ENCODE measurements around the gene CIB4.

CIB4 gene

DNA sequence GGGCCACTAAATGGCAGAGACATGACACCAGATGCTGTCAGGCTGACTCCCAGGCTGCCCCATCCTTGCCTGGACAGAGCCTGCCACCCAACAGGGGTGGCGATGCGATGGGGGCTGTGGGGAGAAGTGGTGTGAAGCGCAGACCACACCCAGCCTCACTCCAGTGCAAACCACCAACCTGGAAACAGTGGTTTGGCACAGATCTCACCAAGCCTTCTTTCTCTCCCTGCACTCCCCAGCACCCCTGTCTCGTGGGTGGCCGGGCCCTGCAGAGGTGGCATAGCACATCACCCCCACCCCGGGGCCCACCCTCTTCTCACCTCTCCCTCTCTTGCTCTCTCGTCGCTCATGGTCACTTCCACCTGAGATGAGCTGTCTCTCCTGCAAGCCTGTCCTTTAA is 32.6 kb downstream of the CIB4 start:
- DNase-seq (ENCODE audit: low read depth) = no peak
- TF ChIP-seq, protein P1, sequence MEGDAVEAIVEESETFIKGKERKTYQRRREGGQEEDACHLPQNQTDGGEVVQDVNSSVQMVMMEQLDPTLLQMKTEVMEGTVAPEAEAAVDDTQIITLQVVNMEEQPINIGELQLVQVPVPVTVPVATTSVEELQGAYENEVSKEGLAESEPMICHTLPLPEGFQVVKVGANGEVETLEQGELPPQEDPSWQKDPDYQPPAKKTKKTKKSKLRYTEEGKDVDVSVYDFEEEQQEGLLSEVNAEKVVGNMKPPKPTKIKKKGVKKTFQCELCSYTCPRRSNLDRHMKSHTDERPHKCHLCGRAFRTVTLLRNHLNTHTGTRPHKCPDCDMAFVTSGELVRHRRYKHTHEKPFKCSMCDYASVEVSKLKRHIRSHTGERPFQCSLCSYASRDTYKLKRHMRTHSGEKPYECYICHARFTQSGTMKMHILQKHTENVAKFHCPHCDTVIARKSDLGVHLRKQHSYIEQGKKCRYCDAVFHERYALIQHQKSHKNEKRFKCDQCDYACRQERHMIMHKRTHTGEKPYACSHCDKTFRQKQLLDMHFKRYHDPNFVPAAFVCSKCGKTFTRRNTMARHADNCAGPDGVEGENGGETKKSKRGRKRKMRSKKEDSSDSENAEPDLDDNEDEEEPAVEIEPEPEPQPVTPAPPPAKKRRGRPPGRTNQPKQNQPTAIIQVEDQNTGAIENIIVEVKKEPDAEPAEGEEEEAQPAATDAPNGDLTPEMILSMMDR (IDR thresholded peaks at IDR 0.05; ENCODE audit: low read length, missing control alignments) = no peak
- H3K4me3 ChIP-seq (replicated peaks; ENCODE audit: low read depth, low read length) = no peak overlapping the region

DNA sequence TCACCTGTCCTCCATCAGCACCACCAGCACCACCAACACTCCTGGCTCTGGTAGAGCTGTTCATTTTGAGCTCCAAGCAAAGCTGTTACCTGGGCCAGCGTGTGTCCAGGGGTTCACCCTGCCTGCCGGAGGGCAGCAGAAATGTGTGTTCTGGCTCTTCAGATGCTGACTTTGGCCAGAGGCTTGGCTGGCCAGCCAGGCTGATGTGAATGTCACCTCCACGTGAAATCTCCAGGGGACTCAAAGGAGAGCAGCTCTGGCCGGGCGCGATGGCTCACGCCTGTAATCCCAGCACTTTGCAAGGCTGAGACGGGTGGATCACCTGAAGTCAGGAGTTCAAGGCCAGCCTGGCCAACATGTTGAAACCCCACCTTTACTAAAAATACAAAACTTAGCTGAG is 33.5 kb downstream of the CIB4 start:
- DNase-seq (ENCODE audit: low read depth) = no peak
- no peak overlapping the region for H3K4me3 ChIP-seq (replicated peaks; ENCODE audit: low read depth, low read length)
- TF ChIP-seq, protein P1 (IDR thresholded peaks at IDR 0.05; ENCODE audit: low read length, missing control alignments) = no peak

DNA sequence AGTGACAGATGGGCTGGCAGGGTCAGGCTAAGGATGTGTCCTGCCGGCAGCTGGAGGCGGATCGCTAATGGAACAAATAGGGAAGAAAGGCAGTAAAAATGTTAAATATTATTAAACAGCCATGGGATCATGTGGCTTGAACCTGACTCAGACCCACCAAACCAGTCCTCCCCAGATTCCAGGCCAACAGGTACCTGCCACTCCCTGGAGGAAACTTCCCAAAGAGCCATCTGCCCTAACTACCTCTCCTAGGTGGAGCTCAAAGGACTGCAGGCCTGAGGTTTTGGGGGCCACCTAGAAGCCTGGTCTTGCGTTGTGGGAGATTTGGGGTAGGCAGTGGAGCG is 34.3 kb downstream of the CIB4 start:
- no peak for DNase-seq (ENCODE audit: low read depth)
- no peak overlapping the region for H3K4me3 ChIP-seq (replicated peaks; ENCODE audit: low read depth, low read length)
- TF ChIP-seq, protein P1 (IDR thresholded peaks at IDR 0.05; ENCODE audit: low read length, missing control alignments) = no peak

DNA sequence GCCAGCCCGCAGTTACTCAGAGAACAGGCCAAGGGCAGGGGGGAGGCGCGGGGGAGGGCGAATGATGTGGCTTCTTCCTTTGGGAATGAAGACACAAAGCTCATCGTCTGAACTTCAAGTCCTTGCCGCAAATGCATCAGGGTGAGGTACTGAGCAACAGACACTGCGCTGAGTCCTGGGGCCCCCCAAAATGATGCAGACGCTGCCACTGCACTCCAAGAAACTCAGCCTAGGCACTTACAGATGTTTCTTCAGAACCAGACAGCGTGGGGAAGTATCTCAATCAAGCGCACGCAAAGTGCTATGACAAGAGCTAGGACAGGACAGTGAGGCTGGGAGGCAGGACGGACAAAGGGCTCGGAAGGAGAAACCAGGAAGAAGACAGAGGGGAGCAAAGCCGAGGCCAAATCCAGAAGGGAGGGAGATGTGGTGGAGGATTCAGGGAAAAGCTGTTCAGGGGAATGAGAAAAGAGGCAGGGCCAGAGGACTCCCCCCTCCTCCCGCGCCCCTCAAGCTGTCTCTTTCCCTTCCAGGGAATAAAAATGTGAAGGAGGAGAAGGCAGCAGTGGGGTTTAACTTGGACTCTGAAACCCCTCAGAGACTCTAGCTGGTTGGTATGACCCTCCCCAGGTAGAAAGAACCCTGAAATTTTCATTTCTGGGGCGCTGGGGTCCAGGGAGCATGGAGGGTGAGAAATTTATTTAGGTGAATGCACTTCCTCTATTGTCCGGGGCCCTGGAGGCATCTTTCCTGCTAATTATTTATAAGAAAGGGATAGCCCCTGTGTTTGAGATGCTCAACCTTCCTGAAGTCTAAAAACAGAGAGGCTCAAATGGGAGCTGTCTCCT is 34.9 kb downstream of the CIB4 start:
- TF ChIP-seq, protein P1 (IDR thresholded peaks at IDR 0.05; ENCODE audit: low read length, missing control alignments) = no peak

DNA sequence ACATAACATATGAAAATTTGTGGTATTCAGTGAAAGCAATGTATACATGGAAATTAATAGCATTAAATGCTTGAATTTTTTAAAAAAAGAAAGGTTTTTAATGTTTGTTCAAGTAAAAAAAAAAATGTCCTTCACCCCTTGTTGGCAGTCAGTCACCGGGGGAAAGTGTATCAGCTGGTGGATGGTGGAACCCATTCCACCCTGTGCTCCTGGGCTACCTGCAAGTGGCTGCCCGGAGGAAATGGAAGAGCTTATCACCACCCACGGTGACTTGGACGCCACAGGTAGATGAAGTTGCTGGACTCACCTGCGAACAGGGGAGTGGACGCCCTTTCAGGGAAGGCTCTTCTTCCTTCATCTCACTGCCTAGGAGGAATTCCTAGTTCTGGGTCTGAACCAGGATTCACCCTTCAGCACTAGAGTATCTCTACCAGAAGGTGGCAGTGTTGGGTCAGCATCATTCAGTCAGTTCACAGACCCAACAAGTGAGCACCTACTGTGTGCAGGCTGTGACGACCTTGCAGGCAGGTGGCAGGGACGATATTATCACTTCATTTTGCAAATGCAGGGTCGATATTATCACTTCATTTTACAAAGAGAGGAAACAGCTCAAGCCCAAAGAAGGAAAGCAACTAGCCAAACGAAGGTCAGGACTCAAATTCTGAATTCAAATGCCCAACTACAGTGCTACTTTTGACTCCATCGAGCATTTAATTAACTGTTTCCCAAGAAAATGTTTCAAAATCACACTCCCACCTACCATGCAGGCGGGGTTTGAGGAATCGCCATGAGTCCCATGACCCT is 35.8 kb downstream of the CIB4 start:
- peak; percentile 64 for DNase-seq (ENCODE audit: low read depth)
- TF ChIP-seq, protein P1 (IDR thresholded peaks at IDR 0.05; ENCODE audit: low read length, missing control alignments) = peak; percentile 97
- no peak overlapping the region for H3K4me3 ChIP-seq (replicated peaks; ENCODE audit: low read depth, low read length)

More for the DNA sequence above, 34.9 kb downstream of the CIB4 start:
- DNase-seq (ENCODE audit: low read depth) = no peak
- H3K4me3 ChIP-seq (replicated peaks; ENCODE audit: low read depth, low read length) = no peak overlapping the region

DNA sequence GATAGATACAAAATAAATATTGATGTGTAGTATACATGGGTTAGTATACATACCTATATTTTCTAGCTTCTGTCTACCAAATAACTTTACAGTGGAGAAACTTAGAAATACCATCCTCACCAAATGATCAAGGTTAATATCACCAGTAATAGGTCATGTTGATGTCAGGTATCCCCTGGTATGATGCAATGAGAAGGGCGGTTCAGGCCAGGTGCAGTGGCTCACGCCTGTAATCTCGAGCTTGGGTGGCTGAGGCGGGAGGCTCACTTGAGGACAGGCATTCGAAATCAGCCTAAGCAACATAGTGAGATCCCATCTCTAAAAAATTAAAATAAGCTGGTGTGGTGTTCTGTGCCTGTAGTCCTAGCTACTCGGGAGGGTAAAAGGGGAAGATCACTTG is 38.6 kb downstream of the CIB4 start:
- TF ChIP-seq, protein P1 (IDR thresholded peaks at IDR 0.05; ENCODE audit: low read length, missing control alignments) = no peak

More for the DNA sequence above, 38.6 kb downstream of the CIB4 start:
- no peak overlapping the region for H3K4me3 ChIP-seq (replicated peaks; ENCODE audit: low read depth, low read length)
- DNase-seq (ENCODE audit: low read depth) = no peak

All from fibroblast of pulmonary artery (primary cell).